K562 (cell line): ENCODE results near the gene CPNE9. TPM values are rescaled to one million over a fixed set of nuclear protein-coding genes. Genes with fewer than 3 reads are reported as not detected.

ENCODE experiments used
- ATAC-seq: fragments of 200-7000 bp; cut with Tn5 transposase; 3 replicates; pipeline ENCODE4 v1.9.1; 2020; ENCODE audit warnings: moderate library complexity
- BruUV-seq: library from RNA; stranded (reverse); fragments of 400-500 nt; replicated peaks from 2 replicates; lab custom pipeline; 2021; lab: Mats Ljungman, UMichigan
- CTCF ChIA-PET: fragments of 300-600 bp; formaldehyde crosslinking; extraction: SDS; loops from one replicate; lab custom pipeline; 2021; ENCODE audit warnings: low intra/inter-chr PET ratio; lab: Yijun Ruan, JAX
- POLR2A ChIA-PET: fragments of 300-600, 350-650 bp; sonication (Branson Sonifier 250); formaldehyde crosslinking; extraction: SDS; loops from one replicate; lab custom pipeline; 2021; ENCODE audit warnings: antibody characterized with exemption, inconsistent platforms; lab: Yijun Ruan, JAX
- DNase-seq, 4 experiments: peaks; one replicate each; pipeline versions ENCODE4 v3.0.0 to v3.0.0-alpha.2; 2011 to 2018; ENCODE audit warnings: low spot score in 3 of 4, mixed read lengths in 3 of 4; ENCODE audit errors: extremely low read depth in 1 of 4
- FAIRE-seq: peaks from 2 replicates; lab custom pipeline; 2011; peaks lifted over from hg19 to GRCh38; lab: Jason Lieb, UNC
- H2AFZ ChIP-seq: 2 replicates; pipeline ENCODE4 v1.6.0; 2011; ENCODE audit warnings: low read depth, low read length, control low read depth, inconsistent platforms
- H3K27ac ChIP-seq: fragments of 200-600 bp; 3 replicates; pipeline ENCODE4 v1.8.0; 2011; ENCODE audit warnings: low read depth, mild to moderate bottlenecking, control low read depth, inconsistent platforms, low read length, moderate library complexity, mixed read lengths; ENCODE audit errors: extremely low read depth
- H3K27me3 ChIP-seq, 2 experiments: fragments of 300-600 bp in 1 of 2; 2 replicates in 1 of 2; 3 replicates in 1 of 2; pipeline versions ENCODE4 v1.6.0 to v1.8.0; 2011; ENCODE audit warnings: inconsistent platforms in 2 of 2, low read length in 2 of 2, mild to moderate bottlenecking in 1 of 2, mixed read lengths in 1 of 2, moderate library complexity in 1 of 2; ENCODE audit not compliant: control insufficient read depth in 2 of 2, insufficient read depth in 2 of 2
- H3K36me3 ChIP-seq: fragments of 300-600 bp; 3 replicates; pipeline ENCODE4 v1.8.0; 2011; ENCODE audit warnings: mild to moderate bottlenecking, low read length, inconsistent platforms; ENCODE audit not compliant: control insufficient read depth, insufficient read depth
- H3K4me1 ChIP-seq, 2 experiments: fragments of 200-600 bp in 1 of 2; replicated peaks in 1 of 2; 2 replicates in 1 of 2; 3 replicates in 1 of 2; pipeline versions ENCODE4 v1.5.1 to v1.8.0; 2011; ENCODE audit warnings: inconsistent platforms in 2 of 2, low read length in 2 of 2, mild to moderate bottlenecking in 1 of 2, mixed read lengths in 1 of 2, moderate library complexity in 1 of 2; ENCODE audit not compliant: control insufficient read depth in 2 of 2, insufficient read depth in 2 of 2
- H3K4me2 ChIP-seq: 2 replicates; pipeline ENCODE4 v1.6.1; 2011; ENCODE audit warnings: low read length, control low read depth, inconsistent platforms, mixed read lengths; ENCODE audit not compliant: insufficient read depth
- H3K4me3 ChIP-seq: fragments of 200-600 bp; sonication (generic), shearing (Covaris generic); 2 replicates; pipeline ENCODE4 v1.5.1; 2016; ENCODE audit warnings: control low read depth, inconsistent platforms
- H3K79me2 ChIP-seq: fragments of 200-600 bp; 3 replicates; pipeline ENCODE4 v1.8.0; 2011; ENCODE audit warnings: low read length, inconsistent platforms; ENCODE audit not compliant: control insufficient read depth, insufficient read depth
- H3K9ac ChIP-seq, 2 experiments: 2 replicates each; pipeline versions ENCODE4 v1.6.0 to v1.6.1; 2011; ENCODE audit warnings: low read depth in 2 of 2, low read length in 2 of 2, control low read depth in 1 of 2, inconsistent platforms in 1 of 2, mild to moderate bottlenecking in 1 of 2, mixed read lengths in 1 of 2; ENCODE audit not compliant: insufficient read depth in 1 of 2
- H3K9me1 ChIP-seq: one replicate; pipeline ENCODE4 v1.6.0; 2011; ENCODE audit warnings: inconsistent platforms, mild to moderate bottlenecking, low read length, moderate library complexity; ENCODE audit not compliant: control insufficient read depth, insufficient read depth
- H3K9me3 ChIP-seq: replicated peaks from 2 replicates; pipeline ENCODE4 v1.5.1; 2011; ENCODE audit warnings: low read depth, low read length, inconsistent platforms; ENCODE audit not compliant: control insufficient read depth, insufficient read depth
- H4K20me1 ChIP-seq: replicated peaks from 2 replicates; pipeline ENCODE4 v1.6.1; 2011; ENCODE audit warnings: low read length, inconsistent platforms, mixed read lengths; ENCODE audit not compliant: control insufficient read depth, insufficient read depth
- HNRNPL ChIP-seq: fragments of 200-400 bp; formaldehyde crosslinking; IDR thresholded peaks from 2 replicates; pipeline ENCODE4 v1.6.1; 2017; ENCODE audit warnings: low read depth, mild to moderate bottlenecking, low read length
- MAFF ChIP-seq: IDR thresholded peaks from 2 replicates; pipeline ENCODE4 v1.6.1; 2012; ENCODE audit warnings: low read length, improper control_type of control experiment
- SIX5 ChIP-seq, 2 experiments: IDR thresholded peaks; 2 replicates each; pipeline ENCODE4 v1.6.1; 2011; ENCODE audit warnings: low read length in 2 of 2, borderline replicate concordance in 1 of 2, low read depth in 1 of 2, mild to moderate bottlenecking in 1 of 2, moderate library complexity in 1 of 2; ENCODE audit not compliant: insufficient read depth in 1 of 2
- ZNF184 ChIP-seq: sonication (generic); formaldehyde crosslinking; IDR thresholded peaks from 2 replicates; pipeline ENCODE4 v1.5.0; 2020; ENCODE audit warnings: missing genetic modification reagents
- ZNF263 ChIP-seq: sonication (generic); formaldehyde crosslinking; IDR thresholded peaks from 2 replicates; pipeline ENCODE4 v1.8.0; 2022; ENCODE audit warnings: mild to moderate bottlenecking, missing genetic modification reagents, borderline replicate concordance
- ZNF449 ChIP-seq: fragments of 250-450 bp; sonication (Bioruptor Pico); IDR thresholded peaks from 2 replicates; pipeline ENCODE4 v1.8.0; 2022; ENCODE audit warnings: moderate library complexity, mild to moderate bottlenecking, inconsistent platforms
- WGBS: fragments of 100-300 bp; shearing (Covaris generic); methylation state at CpG from one replicate; pipeline ENCODE4 v1.1.6; 2016; ENCODE audit warnings: low coverage, mixed read lengths; ENCODE audit not compliant: insufficient coverage; ENCODE audit errors: missing lambda C conversion rate; 5-methylcytosine and 5-hydroxymethylcytosine counted together
- in situ Hi-C: fragments of 300-500 bp; cut with MboI; formaldehyde crosslinking; loops from 4 replicates; pipeline ENCODE4 v1.15.0; 2018; ENCODE audit warnings: inconsistent platforms, mixed read lengths
- intact Hi-C: fragments of 100-400 bp; cut with micrococcal nuclease; formaldehyde crosslinking; loops from 2 replicates; pipeline ENCODE4 v1.14.2; 2022
- polyA plus RNA-seq, 8 experiments: library from polyadenylated mRNA; depleted of rRNA in 4 of 8; stranded (reverse) in 5 of 8; unstranded in 3 of 8; fragments of >200 nt; fragmentation: Nextera tagmentation in 2 of 8; fragmentation: Illumina TruSeq in 1 of 8; extraction: Ambion mirVana in 2 of 8; extraction: Trizol in 1 of 8; gene quantifications; 2 replicates each; pipeline versions ENCODE4 v1.2.1 to v1.2.3, GENCODE V29; 2011 to 2014; ENCODE audit warnings: inconsistent platforms in 1 of 8, missing spikeins in 1 of 8
- total RNA-seq, 7 experiments: library from RNA; depleted of rRNA in 6 of 7; stranded (reverse); fragments of >200 nt in 6 of 7; fragmentation: Illumina TruSeq in 2 of 7; extraction: Trizol in 2 of 7; gene quantifications; 2 replicates each; pipeline versions ENCODE4 v1.2.1 to v1.2.3, GENCODE V29; 2011 to 2021; ENCODE audit warnings: low replicate concordance in 1 of 7
- TF ChIP-seq, protein P1 (sequence below): fragments of 250-450 bp; sonication (Bioruptor Pico); IDR thresholded peaks from 2 replicates; pipeline ENCODE4 v1.8.0; 2021; ENCODE audit warnings: borderline replicate concordance, mild to moderate bottlenecking, moderate library complexity; ENCODE audit not compliant: poor library complexity, severe bottlenecking

Gene CPNE9
- total and polyA plus RNA-seq, 9 of the 15 experiments (the other 6 are each of a cell fraction or from before 2014, with no cell fraction given) = 0.22 to 0.56 (median 0.29) TPM; not detected in 3

DNA sequence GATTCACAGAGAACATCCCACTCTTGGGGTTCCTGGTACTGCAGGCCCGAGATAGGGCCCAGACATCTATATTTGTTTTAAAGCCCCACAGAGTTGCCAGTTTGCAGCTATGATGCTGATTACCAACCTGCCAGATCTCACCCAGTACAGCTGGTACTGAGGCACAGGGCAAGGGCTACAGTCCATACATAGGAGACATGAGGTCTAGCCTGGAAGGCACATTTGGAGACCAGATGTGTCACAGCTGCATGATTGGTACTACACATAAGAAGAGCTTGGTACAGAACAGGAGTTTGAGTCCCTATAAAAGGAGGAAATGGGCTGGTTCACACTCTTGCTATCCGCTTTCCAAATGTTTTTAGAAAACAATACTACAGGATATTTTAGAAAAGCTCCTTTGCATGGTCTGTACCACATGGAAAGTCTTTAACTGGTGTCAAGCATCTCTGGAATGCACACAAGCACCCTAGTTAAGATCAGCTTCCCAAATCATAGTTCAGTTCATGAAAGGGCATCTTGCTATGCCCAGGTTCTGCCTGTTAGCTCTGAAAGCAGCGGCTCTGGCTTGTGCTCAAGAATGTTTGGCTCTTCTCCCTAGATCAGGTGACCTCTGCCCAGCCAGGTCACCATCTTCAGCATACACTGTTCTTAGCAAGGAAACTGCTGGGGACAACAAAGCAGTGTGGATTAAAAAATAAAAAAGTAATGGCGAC, 33.8 kb upstream of the CPNE9 start:
- no peaks in the 10 kb centered on the region for H3K79me2 ChIP-seq
- no TSS peak for BruUV-seq
- no peak overlapping the region for H3K9ac ChIP-seq
- TF ChIP-seq, protein P1, sequence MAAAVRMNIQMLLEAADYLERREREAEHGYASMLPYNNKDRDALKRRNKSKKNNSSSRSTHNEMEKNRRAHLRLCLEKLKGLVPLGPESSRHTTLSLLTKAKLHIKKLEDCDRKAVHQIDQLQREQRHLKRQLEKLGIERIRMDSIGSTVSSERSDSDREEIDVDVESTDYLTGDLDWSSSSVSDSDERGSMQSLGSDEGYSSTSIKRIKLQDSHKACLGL (CRISPR knock-in tag) = no peak
- TF ChIP-seq HNRNPL = no peak
- TF ChIP-seq ZNF449 (CRISPR knock-in tag) = no peak
- TF ChIP-seq MAFF = no peak
- TF ChIP-seq ZNF263 (CRISPR knock-in tag) = no peak
- no peak for TF ChIP-seq ZNF184
- TF ChIP-seq SIX5 (IDR thresholded peaks at IDR 0.05; ENCODE audit: borderline replicate concordance in 1 of 2, insufficient read depth in 1 of 2, low read depth in 1 of 2, low read length in 2 of 2) = no peak
- TF ChIP-seq, all 486 proteins: peak for 0
- intact Hi-C loops (no loop called here), in situ Hi-C loops (no loop called here)
- no peak for FAIRE-seq
- no peaks in the 10 kb centered on the region for H4K20me1 ChIP-seq
- no peak overlapping the region for H3K4me3 ChIP-seq
- H2AFZ ChIP-seq = no peak overlapping the region
- DNase-seq = no peak
- no peak overlapping the region for H3K27ac ChIP-seq
- H3K9me1 ChIP-seq = peaks cover 10% of the 10 kb centered on the region
- no peak for ATAC-seq
- peaks cover 88% of the 10 kb centered on the region for H3K36me3 ChIP-seq
- ChIA-PET CTCF (no interaction called here), POLR2A (interaction anchor here (1.0 to 1.5 kb wide), 3 partner anchors 12 to 127 kb away, joined by 3 to 6 read pairs (median 6); partner anchors contain the start of gene MTMR14)
- H3K27me3 ChIP-seq = no peaks in the 10 kb centered on the region
- WGBS = 73% methylated on average over 4 of the region's 4 CpGs
- H3K4me2 ChIP-seq = no peak overlapping the region
- no peaks in the 10 kb centered on the region for H3K9me3 ChIP-seq
- H3K4me1 ChIP-seq = no peaks in the 10 kb centered on the region
